ENCODE results near the gene THRA. TPM values are rescaled to one million over a fixed set of nuclear protein-coding genes. Genes with fewer than 3 reads are reported as not detected.

Gene THRA
- total and polyA plus RNA-seq, 8 donors = 21.1 to 52.2 (median 34.2) TPM

DNA sequence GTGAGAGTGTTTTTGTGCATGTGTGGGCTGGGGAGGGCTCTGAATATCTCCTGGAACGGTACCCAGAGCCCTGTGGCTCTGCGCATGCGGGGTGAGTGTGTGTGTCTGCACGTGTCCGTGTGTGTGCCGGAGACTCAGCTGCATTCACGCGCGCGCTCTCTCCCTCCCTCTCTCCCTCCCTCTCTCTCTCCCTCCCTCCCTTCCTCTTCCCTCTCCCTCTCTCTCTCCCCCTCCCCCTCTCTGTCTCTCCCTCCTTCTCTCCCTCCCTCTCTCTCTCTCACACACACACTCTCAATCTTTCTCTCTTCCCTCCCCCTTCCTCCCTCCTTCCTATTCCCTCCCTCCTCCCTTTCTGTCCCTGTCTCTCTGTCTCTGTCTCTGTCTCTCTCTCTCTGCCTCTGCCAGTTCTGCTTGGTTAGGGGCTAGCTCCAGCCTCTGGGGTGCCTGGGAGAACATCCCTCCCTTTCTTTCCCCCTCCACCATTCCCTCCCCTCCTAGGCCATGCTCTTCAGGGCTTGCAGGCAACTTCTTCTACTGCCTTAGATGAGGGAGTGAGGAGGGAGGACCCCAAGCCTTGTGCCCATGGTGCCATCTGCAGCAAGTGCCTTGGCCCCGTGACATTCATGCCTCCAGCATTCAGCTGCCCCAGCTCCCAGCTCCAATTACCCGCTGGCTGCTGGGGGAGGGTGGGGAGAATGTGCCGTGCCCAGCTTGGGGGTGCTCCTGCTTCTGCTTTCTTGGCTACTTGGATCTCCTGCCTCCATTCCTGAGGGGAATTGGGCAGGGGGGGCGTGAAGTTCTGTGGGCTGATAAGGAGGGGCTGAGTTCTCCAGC lies 6.4 kb downstream of the THRA start:
- H3K27ac ChIP-seq = peak overlapping the region; percentile 90 to 98 (median 97)
- intact Hi-C loops (cut with DNase I; ENCODE audit: low total_unique reads) = no loop called here
- peaks cover 0 to 2% (median 2%) of the 10 kb centered on the region in 4 donors for H3K36me3 ChIP-seq
- TF ChIP-seq POLR2AphosphoS5 (IDR thresholded peaks at IDR 0.05) (peak; percentile 58 to 78 (median 61)), EP300 (IDR thresholded peaks at IDR 0.05) (no peak)
- H3K4me3 ChIP-seq = peak overlapping the region; percentile 24 to 41 (median 27)
- WGBS, 5 donors = 3 to 8% (median 4%) methylated on average over 14 of the region's 14 CpGs
- peak; percentile 93 to 96 for DNase-seq
- peaks cover 88 to 100% (median 98%) of the 10 kb centered on the region in 4 donors for H3K4me1 ChIP-seq
- H3K27me3 ChIP-seq = no peaks in the 10 kb centered on the region
- no peaks in the 10 kb centered on the region for H3K9me3 ChIP-seq

DNA sequence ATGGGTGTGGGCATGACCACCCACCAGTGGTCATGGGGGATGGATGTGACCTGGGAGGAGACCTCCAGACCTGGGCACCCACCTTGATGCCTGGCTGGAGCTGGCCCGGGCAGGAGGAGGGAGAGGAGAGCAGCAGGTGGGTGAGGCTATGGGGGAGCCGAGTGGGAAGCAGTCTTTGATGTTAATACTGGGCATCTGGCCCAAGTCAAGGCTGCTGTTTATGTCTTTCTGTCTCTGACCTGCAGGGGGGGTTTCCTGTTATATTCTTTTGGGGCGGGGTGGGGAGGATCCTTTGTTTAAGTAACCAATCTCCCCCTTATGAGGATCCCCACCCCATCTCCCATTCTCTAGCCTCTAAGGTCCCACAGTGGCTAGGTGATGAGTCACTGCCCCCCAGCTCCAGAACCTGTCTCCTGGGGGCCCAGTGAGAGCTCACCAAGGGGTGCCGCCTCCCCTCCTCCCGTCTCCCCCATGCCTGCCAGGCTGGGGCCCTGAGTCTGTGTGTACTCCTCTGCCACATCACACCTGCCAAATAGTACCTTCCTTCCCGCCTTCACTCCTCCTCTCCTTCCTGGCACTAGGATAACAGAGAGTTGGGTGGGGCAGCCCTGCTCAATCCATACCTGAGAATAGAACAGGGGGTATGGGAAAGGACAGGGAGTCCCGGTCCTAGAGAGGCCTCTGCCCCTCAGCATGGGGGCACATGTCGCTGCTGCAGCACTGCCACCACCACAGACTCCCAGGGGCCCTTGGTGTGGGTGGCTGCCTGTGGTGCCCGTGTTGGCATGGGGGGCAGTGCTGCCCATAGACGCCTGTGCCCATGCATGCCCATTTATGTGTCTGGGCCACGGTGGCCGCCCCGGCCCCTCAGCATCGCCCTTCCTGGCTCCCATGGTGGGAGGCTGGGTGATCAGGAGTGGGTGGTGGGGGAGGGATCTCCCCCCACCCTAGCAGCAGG lies 7.3 kb downstream of the THRA start:
- no peaks in the 10 kb centered on the region for H3K9me3 ChIP-seq
- H3K4me3 ChIP-seq = peak overlapping the region; percentile 24 to 41 (median 30)
- peaks cover 88 to 100% (median 98%) of the 10 kb centered on the region in 4 donors for H3K4me1 ChIP-seq
- H3K27ac ChIP-seq = peak overlapping the region; percentile 90 to 98 (median 97)
- WGBS, 5 donors = 6 to 39% (median 18%) methylated on average over 10 to 14 of the region's 14 CpGs
- TF ChIP-seq EP300 (IDR thresholded peaks at IDR 0.05) (no peak), POLR2AphosphoS5 (IDR thresholded peaks at IDR 0.05) (peak in 2 of 3 donors; percentile 87 to 90), POLR2A (IDR thresholded peaks at IDR 0.05) (no peak), CTCF (IDR thresholded peaks at IDR 0.05) (peak in 2 of 7 experiments; percentile 11 to 46)
- intact Hi-C loops (cut with DNase I; ENCODE audit: low total_unique reads) = no loop called here
- H3K36me3 ChIP-seq = peaks cover 5 to 10% (median 7%) of the 10 kb centered on the region in 4 donors
- no peaks in the 10 kb centered on the region for H3K27me3 ChIP-seq
- DNase-seq = peak; percentile 78 to 85

DNA sequence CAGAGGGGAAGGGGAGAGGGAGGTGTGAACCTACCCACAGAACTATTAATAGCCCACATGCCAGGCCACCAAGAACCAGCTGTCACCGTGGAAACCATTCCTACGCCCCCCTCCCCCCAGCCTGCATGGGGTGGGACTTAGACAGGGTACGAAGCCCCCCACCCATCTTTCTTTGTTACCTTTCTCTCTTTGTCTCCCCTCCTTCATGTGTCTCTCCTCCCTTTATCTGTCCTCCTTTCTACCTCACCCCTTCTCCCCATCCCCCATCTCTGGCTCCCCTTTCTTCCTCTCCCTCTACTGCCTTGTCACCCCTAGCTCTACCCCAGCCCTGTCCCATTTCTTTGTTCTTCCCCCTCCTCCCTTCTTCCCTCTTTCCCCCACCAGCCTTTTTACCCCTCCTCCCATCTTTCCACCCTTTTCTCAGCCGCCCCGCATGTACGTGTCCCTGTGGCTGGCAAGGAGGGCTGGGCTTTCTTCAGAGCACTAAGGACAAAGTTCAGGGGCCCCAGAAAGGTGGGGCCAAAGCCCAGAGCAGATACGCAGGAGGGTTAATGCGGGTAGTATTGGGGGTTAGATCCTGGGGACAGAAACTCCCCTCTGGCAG lies 8.0 kb downstream of the THRA start:
- H3K4me3 ChIP-seq = peak overlapping the region; percentile 18 to 41 (median 30)
- H3K9me3 ChIP-seq = no peaks in the 10 kb centered on the region
- H3K27ac ChIP-seq = peak overlapping the region; percentile 90 to 98 (median 97)
- DNase-seq = peak; percentile 71 to 90
- peaks cover 88 to 100% (median 98%) of the 10 kb centered on the region in 4 donors for H3K4me1 ChIP-seq
- intact Hi-C loops (cut with DNase I; ENCODE audit: low total_unique reads) = no loop called here
- TF ChIP-seq POLR2A (IDR thresholded peaks at IDR 0.05) = no peak
- peak in 1 of 3 donors; percentile 1 for TF ChIP-seq POLR2AphosphoS5 (IDR thresholded peaks at IDR 0.05)
- WGBS, 5 donors = 12 to 24% (median 17%) methylated on average over 8 of the region's 8 CpGs
- H3K36me3 ChIP-seq = peaks cover 5 to 10% (median 7%) of the 10 kb centered on the region in 4 donors
- no peaks in the 10 kb centered on the region for H3K27me3 ChIP-seq

- 12 to 24% (median 20%) methylated on average over 12 to 16 of the region's 16 CpGs for WGBS, 5 donors
- Histone ChIP-seq H3K4me1 (peaks cover 89 to 100% (median 98%) of the 10 kb centered on the region in 4 donors), H3K9me3 (no peaks in the 10 kb centered on the region), H3K36me3 (peaks cover 5 to 10% (median 9%) of the 10 kb centered on the region in 4 donors), H3K27me3 (no peaks in the 10 kb centered on the region), H3K27ac (peak overlapping the region; percentile 90 to 98 (median 97)), H3K4me3 (peak overlapping the region; percentile 18 to 41 (median 30))
- TF ChIP-seq POLR2AphosphoS5 (IDR thresholded peaks at IDR 0.05) (peak; percentile 20 to 90 (median 80)), EP300 (IDR thresholded peaks at IDR 0.05) (no peak), POLR2A (IDR thresholded peaks at IDR 0.05) (peak in 1 of 4 donors; percentile 48), CTCF (IDR thresholded peaks at IDR 0.05) (no peak)
- peak; percentile 91 to 98 for DNase-seq
- intact Hi-C loops (cut with DNase I; ENCODE audit: low total_unique reads) = no loop called here
These were observed 8.7 kb downstream of the THRA start for GRCh38 chr17:40071313-40072039.
